Stimulated activated CD8-positive, alpha-beta memory T cell treated with anti-CD3 and anti-CD28 coated beads, Interleukin-2, amount 100 ng/mL, for 1 hour (primary cell): Measurements from ENCODE around the gene SF3B2.
"Not testable (repeated sequence)": the region's sequence is repeated elsewhere in the genome, so short reads cannot be mapped to it uniquely, and the experiment has no call there.

Experiments
- DNase-seq, 2 donors: peaks; one replicate each; pipeline ENCODE4 v3.0.0-alpha.2; 2020; ENCODE audit warnings: low read depth in 2 of 2

Gene SF3B2

GRCh38 chr11:66109294-66109693 lies 57.1 kb downstream of the SF3B2 start:
- DNase-seq: no peak

GRCh38 chr11:66111158-66111557 lies 59.0 kb downstream of the SF3B2 start:
- no peak for DNase-seq

DNA sequence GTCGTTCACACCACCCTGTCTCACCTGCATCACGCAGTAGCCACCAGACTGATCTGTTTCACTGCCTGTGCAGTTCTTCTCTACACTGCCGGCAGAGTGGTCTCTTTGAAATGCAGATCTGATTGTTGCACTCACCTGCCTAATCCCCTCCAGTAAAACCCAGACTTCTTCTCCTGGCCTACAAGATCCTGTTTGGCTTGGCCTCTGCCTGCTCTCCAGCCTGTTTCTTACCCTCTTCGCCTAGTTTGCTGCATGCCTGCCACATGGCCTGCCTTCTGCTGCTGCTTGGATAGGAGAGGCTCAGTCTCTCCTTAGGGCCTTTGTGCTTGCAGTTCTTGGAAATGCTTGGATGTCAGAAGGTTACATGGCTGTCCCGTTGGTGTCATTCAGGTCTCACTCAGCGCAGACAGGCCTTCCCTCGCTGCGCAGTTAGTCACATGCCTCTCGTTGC lies 59.9 kb downstream of the SF3B2 start:
- no peak for DNase-seq

- no peak for DNase-seq
Measured at GRCh38 chr11:66112601-66113499, 60.7 kb downstream of the SF3B2 start.

GRCh38 chr11:66114957-66115356 lies 62.8 kb downstream of the SF3B2 start:
- DNase-seq: not testable (repeated sequence)

DNA sequence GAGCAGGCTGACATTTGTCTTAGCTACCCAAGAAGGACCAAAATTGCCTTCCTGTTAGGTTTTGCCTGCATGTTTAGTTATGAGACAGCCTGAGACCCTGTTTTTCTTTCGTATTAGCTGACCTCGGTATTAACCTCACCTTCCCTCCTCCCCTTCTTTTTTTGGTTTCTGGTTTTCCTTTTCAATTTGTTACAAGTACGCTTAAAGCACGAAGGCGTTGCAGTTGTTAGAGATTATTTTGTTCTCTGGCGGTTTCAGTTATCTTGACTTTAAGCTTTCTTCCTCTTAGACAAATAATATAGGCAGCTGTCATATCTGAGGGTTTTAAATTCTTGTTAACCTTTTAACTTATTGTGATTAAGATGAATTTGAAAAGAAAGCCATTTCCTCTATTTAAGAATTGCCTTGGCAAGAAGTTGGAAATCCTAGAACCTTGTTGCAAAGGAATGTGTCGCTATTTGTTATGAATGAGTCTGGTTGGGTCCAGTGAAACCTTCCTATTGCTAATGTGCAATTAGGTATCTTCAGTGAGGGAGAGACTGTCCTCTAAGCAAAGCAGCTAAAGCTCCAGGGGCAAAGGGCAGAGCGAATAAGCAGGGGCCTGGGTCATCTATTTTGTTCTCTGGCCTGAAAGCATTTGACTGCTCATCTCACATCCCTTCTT lies 63.6 kb downstream of the SF3B2 start:
- no peak for DNase-seq

DNA sequence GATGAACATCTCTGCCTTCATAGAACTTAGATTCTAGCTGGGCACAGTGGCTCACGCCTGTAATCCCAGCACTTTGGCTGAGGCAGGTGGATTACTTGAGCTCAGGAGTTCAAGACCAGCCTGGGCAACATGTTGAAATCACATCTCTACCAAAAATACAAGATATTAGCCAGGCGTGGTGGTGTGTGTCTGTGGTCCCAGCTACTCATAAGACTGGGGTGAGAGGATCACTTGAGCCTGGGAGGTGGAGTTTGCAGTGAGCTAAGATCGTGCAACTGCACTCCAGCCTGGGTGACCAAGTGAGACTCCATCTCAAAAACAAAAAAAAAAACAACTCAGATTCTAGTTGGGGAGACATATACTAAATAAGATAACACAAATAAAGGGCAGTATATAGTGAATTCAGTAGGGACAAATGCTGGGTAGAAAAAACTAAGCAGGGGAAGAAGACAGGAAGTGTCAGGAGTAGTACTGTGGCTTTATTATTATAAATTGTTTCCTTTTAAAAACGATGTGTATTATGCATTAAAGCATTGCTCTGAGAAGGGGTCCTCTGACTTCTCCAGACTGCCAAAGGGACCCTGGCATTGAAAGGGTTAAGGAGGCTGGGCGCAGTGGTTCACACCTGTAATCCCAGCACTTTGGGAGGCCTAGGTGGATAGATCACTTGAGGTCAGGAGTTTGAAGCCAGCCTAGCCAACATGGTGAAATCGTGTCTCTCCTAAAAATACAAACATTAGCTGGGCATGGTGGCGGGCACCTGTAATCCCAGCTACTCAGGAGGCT lies 64.6 kb downstream of the SF3B2 start:
- DNase-seq: no peak

GRCh38 chr11:66118847-66119246 lies 66.7 kb downstream of the SF3B2 start:
- DNase-seq: no peak
